ENCODE results near the gene SLC6A8. TPM values are rescaled to one million over a fixed set of nuclear protein-coding genes. Genes with fewer than 3 reads are reported as not detected.
"Not testable (repeated sequence)": the region's sequence is repeated elsewhere in the genome, so short reads cannot be mapped to it uniquely, and the experiment has no call there.

Gene SLC6A8
- total RNA-seq, 1 donor, result 19.5 TPM

DNA sequence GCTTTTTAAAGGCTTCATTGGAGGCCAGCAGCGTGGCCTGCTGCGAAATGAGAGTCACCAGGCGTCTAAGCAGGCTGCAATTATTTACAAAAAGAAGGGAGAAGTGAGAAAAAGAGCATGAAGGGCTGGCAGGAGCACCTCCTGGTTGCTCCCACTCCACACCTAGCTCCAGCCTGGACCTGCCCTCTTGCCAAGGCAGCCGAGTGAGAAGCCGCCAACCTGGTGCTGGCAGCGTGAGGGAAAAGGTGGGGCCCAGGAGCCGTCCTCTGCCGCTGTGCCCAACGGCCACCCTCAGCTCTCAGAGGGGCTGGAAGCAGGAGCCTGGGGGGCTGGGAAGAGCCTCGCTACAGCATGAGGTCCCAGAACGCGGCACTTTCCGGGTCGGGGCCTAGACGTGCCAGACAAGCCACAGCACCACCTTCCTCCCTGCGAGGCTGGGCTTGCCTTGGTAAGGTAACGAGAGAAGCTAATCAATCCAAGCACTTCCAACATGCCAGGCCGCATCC lies 16.3 kb downstream of the SLC6A8 start:
- no peaks in the 10 kb centered on the region for H3K27me3 ChIP-seq (ENCODE audit: insufficient read depth, low read length)
- H3K4me3 ChIP-seq (ENCODE audit: insufficient read depth, low read length), result no peak overlapping the region
- no peak overlapping the region for H3K4me2 ChIP-seq (ENCODE audit: insufficient read depth, low read length)
- H3K9me3 ChIP-seq (ENCODE audit: low read depth, low read length), result no peaks in the 10 kb centered on the region
- H3K36me3 ChIP-seq (ENCODE audit: insufficient read depth, low read length), result no peaks in the 10 kb centered on the region
- no peak overlapping the region for H2AFZ ChIP-seq (ENCODE audit: low read length)
- H3K79me2 ChIP-seq (ENCODE audit: insufficient read depth, low read length), result no peaks in the 10 kb centered on the region
- DNase-seq (ENCODE audit: insufficient read length, low spot score, missing footprints), result no peak
- peaks cover 13% of the 10 kb centered on the region for H4K20me1 ChIP-seq (ENCODE audit: insufficient read depth, low read length)
- H3K27ac ChIP-seq (ENCODE audit: low read depth, low read length), result no peak overlapping the region
- no peak for TF ChIP-seq CTCF (IDR thresholded peaks at IDR 0.05; ENCODE audit: extremely low read depth, low read depth, low read length)
- no peaks in the 10 kb centered on the region for H3K4me1 ChIP-seq (ENCODE audit: insufficient read depth, low read length)

DNA sequence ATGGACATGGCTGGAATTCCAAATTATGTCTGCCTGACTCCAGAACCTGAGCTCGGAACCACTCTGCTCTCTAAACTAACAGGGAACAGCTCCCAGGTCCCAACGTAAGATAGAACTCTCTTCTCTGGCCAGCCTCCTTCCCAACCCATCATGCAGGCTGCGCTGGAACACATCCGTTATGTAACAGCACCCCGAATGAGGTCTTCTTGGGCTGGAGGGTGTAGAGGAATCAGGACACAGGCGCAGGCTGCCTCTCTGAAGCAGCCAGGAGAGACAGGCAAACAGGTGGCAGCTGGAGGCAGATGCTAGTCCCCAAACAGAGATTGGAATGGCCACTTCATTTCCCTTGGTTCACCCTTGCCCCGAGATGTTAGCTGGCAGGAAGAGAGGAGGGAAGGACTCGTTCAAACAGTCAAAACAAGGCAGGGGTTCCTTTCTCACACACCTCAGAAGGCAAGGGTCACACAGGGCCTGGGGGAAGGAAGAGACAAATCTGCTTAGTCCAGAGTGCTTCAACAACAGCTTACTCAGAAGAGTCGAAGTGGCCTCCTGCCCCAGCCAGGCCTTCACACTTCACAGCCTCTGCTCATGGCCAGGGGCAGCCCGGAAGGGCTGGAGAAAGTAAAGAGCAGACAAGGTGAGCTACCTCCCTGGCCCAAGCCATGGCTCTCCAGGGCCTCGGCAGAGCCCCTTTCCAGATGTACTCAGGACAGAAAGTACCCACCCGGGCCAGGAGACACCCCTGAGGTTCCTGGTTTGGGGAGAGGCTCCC lies 17.1 kb downstream of the SLC6A8 start:
- H3K79me2 ChIP-seq (ENCODE audit: insufficient read depth, low read length); H3K27ac ChIP-seq (ENCODE audit: low read depth, low read length); H2AFZ ChIP-seq (ENCODE audit: low read length); H3K27me3 ChIP-seq (ENCODE audit: insufficient read depth, low read length); H3K4me3 ChIP-seq (ENCODE audit: insufficient read depth, low read length); H3K36me3 ChIP-seq (ENCODE audit: insufficient read depth, low read length); H3K9me3 ChIP-seq (ENCODE audit: low read depth, low read length); DNase-seq (ENCODE audit: insufficient read length, low spot score, missing footprints); H3K4me1 ChIP-seq (ENCODE audit: insufficient read depth, low read length); H3K4me2 ChIP-seq (ENCODE audit: insufficient read depth, low read length): not testable (repeated sequence)
- H4K20me1 ChIP-seq (ENCODE audit: insufficient read depth, low read length), result peaks cover 14% of the 10 kb centered on the region

- H3K4me1 ChIP-seq (ENCODE audit: insufficient read depth, low read length); H3K4me3 ChIP-seq (ENCODE audit: insufficient read depth, low read length); H3K27me3 ChIP-seq (ENCODE audit: insufficient read depth, low read length); DNase-seq (ENCODE audit: insufficient read length, low spot score, missing footprints); H3K79me2 ChIP-seq (ENCODE audit: insufficient read depth, low read length); H3K9me3 ChIP-seq (ENCODE audit: low read depth, low read length); H3K27ac ChIP-seq (ENCODE audit: low read depth, low read length); H3K36me3 ChIP-seq (ENCODE audit: insufficient read depth, low read length); H3K4me2 ChIP-seq (ENCODE audit: insufficient read depth, low read length); H2AFZ ChIP-seq (ENCODE audit: low read length): not testable (repeated sequence)
- peaks cover 14% of the 10 kb centered on the region for H4K20me1 ChIP-seq (ENCODE audit: insufficient read depth, low read length)
Observed at GRCh38 chrX:153705403-153706060, 17.8 kb downstream of the SLC6A8 start.

GRCh38 chrX:153706799-153707198 lies 19.1 kb downstream of the SLC6A8 start:
- DNase-seq (ENCODE audit: insufficient read length, low spot score, missing footprints), result no peak
- no peak overlapping the region for H3K27ac ChIP-seq (ENCODE audit: low read depth, low read length)
- H3K36me3 ChIP-seq (ENCODE audit: insufficient read depth, low read length), result no peaks in the 10 kb centered on the region
- no peak overlapping the region for H2AFZ ChIP-seq (ENCODE audit: low read length)
- no peak overlapping the region for H3K4me3 ChIP-seq (ENCODE audit: insufficient read depth, low read length)
- H3K27me3 ChIP-seq (ENCODE audit: insufficient read depth, low read length), result no peaks in the 10 kb centered on the region
- peaks cover 14% of the 10 kb centered on the region for H4K20me1 ChIP-seq (ENCODE audit: insufficient read depth, low read length)
- H3K4me1 ChIP-seq (ENCODE audit: insufficient read depth, low read length), result no peaks in the 10 kb centered on the region
- no peak overlapping the region for H3K4me2 ChIP-seq (ENCODE audit: insufficient read depth, low read length)
- TF ChIP-seq CTCF (IDR thresholded peaks at IDR 0.05; ENCODE audit: extremely low read depth, low read depth, low read length), result no peak
- no peaks in the 10 kb centered on the region for H3K9me3 ChIP-seq (ENCODE audit: low read depth, low read length)
- no peaks in the 10 kb centered on the region for H3K79me2 ChIP-seq (ENCODE audit: insufficient read depth, low read length)

- no peaks in the 10 kb centered on the region for H3K9me3 ChIP-seq (ENCODE audit: low read depth, low read length)
- no peaks in the 10 kb centered on the region for H3K27me3 ChIP-seq (ENCODE audit: insufficient read depth, low read length)
- H2AFZ ChIP-seq (ENCODE audit: low read length), result no peak overlapping the region
- no peak overlapping the region for H3K4me3 ChIP-seq (ENCODE audit: insufficient read depth, low read length)
- no peaks in the 10 kb centered on the region for H3K36me3 ChIP-seq (ENCODE audit: insufficient read depth, low read length)
- H3K4me2 ChIP-seq (ENCODE audit: insufficient read depth, low read length), result no peak overlapping the region
- H4K20me1 ChIP-seq (ENCODE audit: insufficient read depth, low read length), result peaks cover 14% of the 10 kb centered on the region
- no peak for DNase-seq (ENCODE audit: insufficient read length, low spot score, missing footprints)
- no peak overlapping the region for H3K27ac ChIP-seq (ENCODE audit: low read depth, low read length)
- no peaks in the 10 kb centered on the region for H3K4me1 ChIP-seq (ENCODE audit: insufficient read depth, low read length)
- H3K79me2 ChIP-seq (ENCODE audit: insufficient read depth, low read length), result no peaks in the 10 kb centered on the region
- no peak for TF ChIP-seq CTCF (IDR thresholded peaks at IDR 0.05; ENCODE audit: extremely low read depth, low read depth, low read length)
Observed at GRCh38 chrX:153707406-153707805, 19.7 kb downstream of the SLC6A8 start.

Measured in osteoblast (primary cell).